Fibroblast of upper back skin (primary cell): ENCODE results near the gene TSPAN13.
A peak's percentile ranks its signal among the peaks of the same experiment; 100 is the strongest.
"Not testable (repeated sequence)": the region's sequence is repeated elsewhere in the genome, so short reads cannot be mapped to it uniquely, and the experiment has no call there.

ENCODE experiments used
- DNase-seq: peaks from one replicate; pipeline ENCODE4 v3.0.0-alpha.2; 2013

TSPAN13 gene

DNA sequence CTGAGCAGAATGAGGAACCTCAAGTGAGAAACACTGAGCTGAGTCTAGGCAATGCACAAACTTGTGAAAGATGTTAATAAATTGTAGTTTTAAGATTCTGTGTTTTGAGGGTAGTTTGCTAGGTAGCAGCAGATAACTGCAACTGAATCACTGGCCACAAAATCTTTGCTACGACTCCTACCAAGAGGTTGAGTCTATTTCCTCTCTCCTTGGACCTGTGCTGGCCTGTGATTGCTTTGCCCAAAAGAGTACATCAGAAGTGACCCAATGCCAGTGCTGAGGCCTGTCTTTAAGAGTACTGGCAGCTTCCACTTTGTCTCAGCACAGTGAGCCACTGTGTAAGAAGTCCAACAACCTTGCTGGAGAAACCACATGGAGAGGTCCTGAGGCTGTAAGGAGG, 11.9 kb upstream of the TSPAN13 start:
- DNase-seq: no peak

DNA sequence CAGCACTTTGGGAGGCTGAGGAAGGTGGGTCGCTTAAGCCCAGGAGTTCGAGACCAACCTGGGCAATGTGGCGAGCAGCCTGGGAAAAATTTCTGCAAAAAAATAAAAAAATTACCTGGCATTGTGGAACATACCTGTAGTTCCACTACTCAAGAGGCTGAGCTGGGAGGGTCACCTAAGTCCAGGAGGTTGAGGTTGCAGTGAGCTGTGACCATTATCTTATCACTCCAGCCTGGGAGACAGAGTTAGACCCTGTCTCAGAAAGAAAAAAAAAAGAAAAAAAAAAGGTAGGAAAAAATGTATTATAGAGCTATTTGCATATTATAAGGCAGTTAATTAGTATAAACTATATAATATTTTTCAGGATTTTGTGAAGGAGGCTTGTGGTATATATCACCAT, 11.0 kb upstream of the TSPAN13 start:
- no peak for DNase-seq

DNA sequence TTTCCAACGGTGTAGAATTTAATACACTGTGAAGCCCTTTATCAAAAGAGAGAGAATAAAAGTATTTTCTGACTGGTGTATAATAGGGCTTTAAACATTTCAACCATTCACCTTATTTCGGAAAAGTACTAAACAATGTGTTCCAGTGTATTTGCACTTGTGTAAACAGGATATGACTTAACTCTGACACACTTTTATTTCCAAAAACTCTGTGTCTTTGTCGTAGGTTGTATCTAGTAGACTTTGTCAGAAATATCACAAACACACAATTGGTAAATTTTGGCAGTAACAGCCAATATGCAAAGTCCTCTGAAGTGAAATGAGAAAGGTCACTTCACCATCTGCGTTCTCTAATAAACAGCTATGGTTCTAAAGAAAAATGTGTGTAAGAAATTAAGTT, 10.3 kb upstream of the TSPAN13 start:
- no peak for DNase-seq

DNA sequence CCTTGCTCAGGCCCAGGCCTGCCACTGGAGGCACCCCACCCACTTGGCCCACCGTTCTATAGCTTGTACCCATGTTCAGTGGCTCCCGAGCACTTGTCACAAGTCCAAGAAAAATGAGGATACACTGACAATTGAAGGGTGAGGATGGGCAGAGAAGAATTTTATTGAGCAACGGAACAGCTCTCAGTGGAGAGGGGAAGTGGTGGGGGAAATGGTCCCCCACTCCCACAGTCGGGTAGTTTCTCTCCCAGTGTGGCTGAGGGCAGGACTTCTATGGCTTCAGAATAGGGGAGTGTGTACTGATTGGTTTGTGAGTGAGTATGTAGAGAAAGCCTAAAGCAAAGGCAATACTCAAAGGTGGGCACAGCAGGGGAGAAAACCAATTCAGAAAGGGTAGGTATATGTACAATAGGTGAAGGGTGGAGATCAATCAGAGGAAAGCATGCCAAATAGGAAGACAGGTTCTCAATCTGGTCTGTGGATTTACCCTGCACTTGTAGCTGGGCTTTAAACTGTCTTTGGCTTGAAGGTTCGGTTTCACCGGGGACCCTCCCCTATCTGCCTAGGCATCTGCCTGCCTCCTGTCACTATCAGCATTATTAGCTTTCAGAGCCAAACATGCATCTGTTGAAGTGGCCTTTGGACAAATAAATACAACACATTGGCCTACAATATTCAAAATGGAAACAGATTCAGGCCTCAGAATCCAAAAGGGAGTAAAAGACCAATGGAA, 8.9 kb upstream of the TSPAN13 start:
- no peak for DNase-seq

DNA sequence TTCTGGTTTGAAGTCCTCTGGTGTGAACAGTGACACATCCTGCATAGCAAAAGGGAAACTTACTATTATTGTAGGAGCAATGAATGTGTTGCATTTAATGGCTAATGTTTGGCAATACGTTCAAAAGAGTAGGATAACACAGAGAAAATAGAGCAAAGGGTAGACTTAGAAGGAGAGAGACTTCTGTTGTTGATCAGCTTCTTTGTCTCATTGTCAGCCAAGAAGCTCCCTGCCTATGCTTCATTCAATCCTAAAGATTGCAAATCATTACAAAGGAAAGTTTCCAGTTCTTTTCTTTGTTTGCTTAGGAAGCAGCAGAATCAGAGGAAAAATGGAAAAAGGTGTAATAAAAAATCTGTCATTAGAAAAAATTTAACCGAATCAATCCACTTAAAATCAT, 7.9 kb upstream of the TSPAN13 start:
- DNase-seq: no peak

DNA sequence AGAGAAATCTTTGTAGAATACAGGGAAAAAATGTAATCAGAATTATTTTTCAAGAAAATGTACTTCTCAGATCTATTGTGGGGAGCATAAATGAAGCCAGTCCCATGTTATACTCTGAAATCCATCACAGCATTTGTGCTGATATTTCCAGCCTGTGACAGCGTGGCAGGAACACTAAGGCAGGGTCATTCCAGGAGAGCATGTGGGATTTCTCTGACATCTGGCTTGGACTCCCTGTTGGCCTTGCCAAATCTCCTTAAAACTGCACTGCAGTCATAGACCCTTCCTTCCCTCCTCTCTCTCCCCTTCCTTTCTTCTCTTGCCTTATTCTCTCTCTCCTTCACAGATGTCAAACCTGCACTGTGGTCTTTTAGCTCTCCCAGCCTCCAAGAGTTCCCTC, 6.5 kb upstream of the TSPAN13 start:
- DNase-seq: peak; percentile 31

DNA sequence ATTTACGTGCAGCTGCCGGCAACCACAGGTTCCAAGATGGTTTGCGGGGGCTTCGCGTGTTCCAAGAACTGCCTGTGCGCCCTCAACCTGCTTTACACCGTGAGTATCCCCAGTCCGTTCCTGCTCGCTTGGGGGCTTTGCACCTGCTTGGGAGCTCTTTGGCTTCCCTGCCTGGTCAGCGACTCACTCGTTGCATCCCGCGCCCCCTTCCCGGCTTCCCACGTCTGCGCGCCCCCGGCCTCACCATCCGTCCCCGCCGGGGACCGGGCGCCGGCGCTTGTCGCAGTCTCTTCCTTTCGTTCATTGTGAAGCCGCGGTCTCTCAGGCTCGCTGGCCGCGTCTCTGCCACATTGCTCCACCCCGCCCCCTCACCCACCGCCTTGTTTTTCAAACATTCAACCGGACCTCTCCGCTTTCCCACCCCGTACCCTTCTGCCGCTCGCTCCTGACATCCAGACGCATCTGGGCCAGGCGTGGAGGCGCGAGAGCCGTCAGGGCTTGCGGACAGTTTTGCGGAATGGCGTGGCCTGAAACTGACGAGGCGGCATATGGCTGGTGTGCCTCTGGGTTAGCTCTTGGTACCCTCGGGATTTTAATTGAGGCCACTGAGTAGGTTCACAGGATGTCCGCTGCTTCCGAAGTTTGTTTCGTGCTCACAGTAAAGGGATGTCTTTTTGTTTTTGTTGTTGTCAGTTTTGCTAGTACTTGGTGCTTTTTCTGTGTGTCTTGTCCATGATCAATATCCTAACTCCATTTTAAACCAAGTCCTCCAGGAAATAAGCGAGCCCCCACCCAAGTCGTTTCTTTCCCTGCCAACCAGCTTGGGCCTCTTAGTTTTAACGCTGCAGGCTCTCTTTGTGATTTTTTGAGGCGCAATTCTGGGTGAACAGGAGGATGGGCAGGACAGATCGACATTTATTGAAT, 639 bp downstream of the TSPAN13 start:
- DNase-seq: peak; percentile 26

DNA sequence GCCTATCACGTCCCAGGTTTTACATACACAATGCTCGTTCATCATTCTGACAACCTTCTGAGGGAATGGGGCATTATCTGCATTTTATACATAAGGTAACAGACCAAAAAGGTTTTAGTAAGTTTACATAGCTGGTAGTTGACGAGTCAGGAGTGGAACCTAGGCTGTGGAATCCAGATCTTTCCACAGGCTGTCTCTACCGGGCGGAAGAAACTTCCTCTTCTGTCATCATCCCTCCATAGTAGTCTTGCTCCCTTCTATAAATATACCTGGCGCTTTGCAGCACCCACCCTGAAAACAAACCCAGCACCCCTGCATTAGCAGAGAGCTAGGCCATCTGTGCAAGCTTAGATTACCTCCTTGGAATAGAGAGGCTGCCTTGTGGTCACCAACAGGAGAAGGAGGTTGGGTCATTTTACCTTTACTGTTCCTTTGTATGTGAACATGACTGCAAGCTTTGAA, 1.3 kb downstream of the TSPAN13 start:
- DNase-seq: no peak

DNA sequence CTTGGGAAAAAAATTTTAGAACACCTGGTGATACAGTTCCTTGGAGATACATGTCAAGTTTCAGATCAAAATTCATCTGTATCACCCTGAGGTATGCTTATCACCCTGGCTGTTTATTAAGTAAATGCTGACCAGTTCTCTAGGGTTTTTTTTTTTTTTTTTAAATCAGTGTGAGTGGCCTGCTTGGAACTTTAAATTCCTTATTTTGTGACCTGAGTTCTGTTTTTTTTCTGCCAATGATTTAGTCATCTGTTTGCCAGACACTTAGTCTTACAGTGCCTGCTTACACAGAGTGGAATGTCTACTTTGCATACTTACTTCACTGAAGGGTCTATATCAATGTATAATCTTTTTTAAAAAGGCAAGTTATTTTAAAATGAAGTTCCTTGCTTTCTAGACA, 1.8 kb downstream of the TSPAN13 start:
- peak; percentile 22 for DNase-seq

DNA sequence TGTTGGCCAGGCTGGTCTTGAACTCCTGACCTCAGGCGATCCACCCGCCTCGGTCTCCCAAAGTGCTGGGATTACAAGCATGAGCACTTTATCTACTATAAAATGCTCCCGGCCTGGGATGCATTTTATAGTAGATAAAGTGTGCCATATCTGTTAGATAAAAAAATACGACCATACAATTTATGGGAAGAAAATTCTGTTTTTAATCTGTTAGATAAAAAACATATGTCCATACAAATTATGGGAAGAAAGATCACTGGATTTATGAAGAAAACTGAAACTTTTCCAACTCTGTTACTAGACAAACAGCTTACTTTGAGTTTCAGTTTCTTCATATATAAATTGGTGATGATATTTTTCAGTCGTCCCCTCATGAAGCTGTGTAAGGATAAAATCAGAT, 4.5 kb downstream of the TSPAN13 start:
- DNase-seq: no peak

DNA sequence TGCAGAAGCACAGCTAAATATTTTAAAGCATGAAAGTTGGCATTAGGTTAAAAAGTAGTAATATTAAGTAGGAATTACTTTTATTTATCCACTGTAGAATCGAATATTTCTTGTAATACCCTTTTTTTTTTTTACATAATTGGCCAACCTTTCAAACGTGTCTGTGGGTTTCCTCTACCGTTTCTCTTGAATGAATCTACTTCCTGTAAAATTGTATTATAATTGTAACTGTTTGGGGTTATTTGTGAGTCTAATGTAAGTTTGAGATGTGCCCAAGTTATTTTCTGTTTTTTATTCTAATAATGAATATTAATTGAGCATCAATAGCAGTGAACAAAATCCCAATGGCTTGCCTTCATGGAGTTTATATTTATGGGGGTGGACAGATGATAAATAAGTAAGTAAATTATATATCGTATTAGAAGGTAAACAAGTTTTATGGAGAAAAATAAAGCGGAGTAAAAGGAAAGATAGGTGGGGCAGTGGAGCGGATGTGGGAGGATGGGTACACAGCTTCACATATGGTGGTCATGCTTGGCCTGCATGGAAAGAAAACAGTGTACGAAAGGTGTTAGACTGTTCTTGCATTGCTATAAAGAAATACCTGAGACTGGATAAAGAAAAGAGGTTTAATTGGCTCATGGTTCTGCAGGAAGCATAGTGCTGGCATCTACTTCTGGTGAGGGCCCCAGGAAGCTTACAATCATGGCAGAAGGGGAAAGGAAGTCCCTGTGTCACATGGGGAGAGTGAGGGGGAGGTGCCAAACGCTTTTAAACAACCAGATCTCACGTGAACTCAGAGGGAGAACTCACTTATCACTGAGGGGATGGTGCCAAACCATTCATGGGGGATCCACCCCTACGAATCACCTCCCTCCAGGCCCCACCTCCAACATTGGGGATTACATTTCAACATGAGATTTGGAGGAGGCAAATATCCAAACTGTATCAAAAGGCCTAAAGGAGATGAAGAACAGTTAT, 5.4 kb downstream of the TSPAN13 start:
- DNase-seq: no peak

DNA sequence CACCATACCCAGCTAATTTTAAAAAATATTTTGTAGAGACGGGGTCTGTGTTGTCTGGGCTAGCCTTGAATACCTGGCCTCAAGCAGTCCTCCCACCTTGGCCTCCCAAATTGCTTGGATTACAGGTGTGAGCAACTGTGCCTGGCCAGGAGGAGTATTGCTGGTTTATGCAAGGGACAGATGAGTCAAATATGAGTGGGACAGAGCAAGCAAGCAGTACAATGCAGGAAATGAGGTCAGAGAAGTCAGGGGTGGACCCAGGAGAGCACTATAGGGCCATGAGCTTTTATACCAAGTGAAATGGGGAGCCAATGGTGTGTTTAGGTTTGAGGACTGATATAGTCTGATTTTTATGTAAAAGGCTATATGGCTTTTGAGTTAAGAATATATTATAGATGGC, 6.3 kb downstream of the TSPAN13 start:
- no peak for DNase-seq

DNA sequence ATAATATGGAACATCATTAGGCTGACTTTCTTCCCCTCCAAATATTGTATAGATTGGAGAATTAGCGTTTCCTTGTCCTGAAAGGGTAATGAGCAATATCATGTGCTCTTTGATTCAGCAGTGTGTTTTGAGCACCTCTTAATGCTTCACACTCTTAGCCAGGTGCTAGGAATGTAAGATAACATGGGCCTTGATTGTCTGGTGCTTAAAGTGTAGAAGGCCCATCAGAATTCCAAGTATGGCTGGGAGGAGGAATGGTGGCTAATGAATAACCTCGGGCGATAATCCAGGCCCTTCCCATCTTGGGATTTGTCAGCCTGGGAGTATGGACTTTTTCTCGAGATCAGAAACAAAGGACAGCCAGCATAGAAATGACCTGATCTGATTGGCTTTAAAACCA, 8.6 kb downstream of the TSPAN13 start:
- DNase-seq: no peak

DNA sequence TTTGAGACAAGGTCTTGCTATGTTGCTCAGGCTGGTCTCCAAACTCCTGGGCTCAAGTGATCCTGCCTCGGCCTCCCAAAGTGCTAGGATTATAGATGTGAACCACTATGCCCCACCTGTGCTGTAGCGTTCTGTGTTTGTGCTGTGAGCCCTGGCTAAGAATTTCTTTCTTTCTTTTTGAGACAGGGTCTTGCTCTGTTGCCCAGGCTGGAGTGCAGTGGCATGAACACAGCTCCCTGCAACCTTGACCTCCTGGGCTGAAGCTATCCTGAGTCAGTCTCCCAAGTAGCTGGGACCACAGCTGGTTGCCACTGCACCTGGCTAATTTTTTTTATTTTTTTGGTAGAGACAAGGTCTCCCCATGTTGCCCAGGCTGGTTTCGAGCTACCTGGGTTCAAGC, 11.4 kb downstream of the TSPAN13 start:
- DNase-seq: no peak

DNA sequence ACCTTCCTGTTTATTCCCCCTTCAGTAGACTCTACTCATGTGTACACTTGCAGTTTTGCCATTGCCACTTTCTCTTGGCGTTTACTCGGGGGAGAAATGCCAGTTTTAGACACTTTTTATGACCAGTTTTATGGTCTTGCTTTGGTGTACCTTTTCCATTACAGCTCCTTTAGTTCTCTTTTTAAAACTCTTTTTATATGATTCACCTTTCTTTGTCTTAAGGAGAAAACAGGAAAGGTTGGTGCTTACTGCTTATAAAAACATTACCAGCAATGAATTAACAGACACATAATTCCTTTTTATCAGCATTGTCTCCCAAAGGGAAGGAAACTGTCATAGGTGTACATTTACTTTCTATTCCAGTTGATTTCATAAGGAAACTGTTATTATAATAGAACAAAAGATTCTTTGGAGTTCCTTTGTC, 11.9 kb downstream of the TSPAN13 start:
- DNase-seq: no peak

DNA sequence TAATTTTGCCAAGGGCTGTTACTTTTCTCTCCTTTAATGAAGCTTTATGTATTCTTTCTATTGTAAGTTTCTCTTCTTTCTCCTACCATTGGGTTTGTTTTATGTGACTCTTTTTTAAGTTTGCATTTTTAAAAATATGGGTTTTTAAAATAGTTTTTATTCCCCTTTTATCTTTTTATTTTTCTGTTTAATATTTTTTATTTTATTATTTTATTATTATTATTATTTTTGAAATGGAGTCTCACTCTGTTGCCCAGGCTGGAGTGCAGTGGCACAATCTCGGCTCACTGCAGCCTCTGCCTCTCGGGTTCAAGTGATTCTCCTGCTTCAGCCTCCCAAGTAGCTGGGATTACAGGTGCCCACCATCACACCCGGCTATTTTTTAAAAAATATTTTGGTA, 16.4 kb downstream of the TSPAN13 start:
- not testable (repeated sequence) for DNase-seq

DNA sequence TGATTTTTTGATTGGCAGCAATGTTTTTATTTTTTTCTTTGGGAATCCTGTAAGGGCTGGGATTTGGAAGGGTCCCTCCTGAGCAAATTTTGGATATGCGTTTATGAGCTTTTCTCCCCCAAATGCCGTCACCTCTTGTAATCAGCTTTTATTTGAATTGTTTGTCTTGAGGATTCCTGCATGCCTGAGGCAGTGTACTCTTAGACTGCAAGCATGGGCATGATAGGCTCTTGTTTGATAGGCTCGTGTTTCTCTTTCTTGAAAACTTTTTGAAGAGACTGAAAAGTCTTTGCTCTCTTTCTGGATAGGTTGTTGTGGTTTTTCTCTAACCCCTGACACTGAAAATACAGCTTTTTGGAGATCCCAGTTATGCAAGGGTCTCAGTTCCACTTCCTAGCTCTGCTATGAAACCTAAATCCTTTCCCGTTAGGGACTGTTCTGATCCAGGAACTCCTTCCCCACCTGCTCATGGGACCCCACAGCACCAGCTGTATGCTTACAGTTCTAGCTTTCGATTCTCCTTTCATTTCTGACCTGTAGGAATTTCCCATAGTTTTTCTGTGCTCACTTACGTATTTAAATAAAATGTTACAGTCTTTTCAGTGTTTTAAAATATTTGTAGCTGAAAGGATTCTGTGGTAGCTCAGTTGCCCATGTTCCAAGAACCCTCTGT, 17.2 kb downstream of the TSPAN13 start:
- DNase-seq: no peak

DNA sequence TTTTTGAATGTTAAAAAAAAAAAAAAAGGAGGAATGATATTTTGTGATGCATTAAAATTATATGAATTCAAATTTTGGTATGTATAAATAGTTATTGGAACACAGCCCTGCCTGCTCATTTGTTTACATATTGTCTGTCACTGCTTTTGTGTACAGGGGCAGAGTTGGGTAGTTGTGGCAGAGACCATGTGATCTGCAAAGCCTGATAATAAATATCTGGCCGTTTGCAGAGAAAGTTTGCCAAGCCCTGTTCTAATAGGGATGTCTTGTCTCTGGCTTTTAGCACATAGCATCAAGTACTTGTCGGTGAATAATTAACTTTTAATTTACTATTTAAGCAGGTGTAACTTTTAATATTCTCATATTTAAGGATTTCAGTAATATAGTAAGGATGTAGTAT, 19.8 kb downstream of the TSPAN13 start:
- DNase-seq: no peak

DNA sequence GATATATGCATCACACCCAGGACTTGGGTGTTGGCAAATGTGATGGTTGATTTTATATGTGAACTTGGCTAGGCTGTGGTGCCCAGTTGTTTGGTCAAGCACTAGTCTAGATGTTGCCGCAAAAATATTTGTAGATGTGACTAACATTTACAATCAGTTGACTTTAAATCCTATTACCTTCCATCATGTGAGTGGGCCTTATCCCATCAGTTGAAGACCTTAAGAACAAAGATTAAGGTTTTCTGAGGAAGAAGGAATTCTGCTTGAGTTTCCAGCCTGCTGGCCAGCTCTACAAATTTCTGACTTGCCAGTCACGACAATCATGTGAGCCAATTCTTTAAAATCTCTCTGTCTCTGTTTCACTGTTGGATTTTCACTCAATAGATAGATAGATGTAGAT, 20.3 kb downstream of the TSPAN13 start:
- DNase-seq: no peak

DNA sequence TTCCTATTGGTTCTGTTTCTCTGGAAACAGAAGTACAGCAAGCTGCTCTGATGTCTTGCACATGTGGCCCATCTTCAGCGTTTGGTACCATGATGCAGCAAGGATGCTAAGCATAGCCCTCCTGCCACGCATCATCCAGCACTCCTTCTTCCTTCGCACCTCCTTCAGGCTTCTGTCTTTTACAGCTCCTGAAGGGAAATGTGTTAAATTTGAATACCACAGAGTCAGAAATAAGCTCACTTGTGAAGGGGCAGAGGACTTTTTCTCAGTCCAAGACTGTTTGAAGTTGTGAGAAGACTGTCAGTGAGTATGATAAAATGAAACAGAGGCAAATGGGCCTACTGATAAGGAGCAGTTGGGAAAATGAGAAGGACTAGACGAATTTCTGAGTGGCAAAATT, 20.7 kb downstream of the TSPAN13 start:
- no peak for DNase-seq

DNA sequence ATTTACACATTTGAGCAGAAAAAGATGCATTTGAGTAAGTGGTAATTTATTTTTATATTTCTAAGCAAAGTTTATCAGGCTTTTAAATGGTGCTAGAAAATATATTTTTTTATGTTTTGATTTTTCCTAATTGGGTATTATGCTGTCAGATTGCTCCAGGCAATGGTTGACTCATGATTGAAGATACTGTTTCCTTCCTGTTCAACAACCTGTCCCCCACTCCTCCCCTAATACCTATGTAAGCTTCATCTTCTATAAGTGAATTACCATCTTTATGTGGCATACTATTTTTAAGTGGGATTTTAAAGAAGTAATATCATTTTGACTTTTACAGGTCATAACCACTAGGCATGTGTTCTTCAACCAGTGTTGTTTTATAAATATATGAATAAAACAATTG, 21.4 kb downstream of the TSPAN13 start:
- no peak for DNase-seq

DNA sequence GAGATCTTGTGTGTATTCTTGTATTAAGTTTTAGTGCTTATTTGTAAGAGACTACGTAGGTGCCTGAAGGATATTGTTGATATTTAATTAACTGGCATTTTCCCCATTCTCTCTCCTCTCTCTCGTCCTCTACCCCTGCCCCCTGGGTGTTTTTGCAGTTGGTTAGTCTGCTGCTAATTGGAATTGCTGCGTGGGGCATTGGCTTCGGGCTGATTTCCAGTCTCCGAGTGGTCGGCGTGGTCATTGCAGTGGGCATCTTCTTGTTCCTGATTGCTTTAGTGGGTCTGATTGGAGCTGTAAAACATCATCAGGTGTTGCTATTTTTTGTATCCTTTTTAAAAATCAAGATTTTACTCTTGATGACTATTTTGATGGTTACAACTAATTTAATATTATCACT, 22.5 kb downstream of the TSPAN13 start:
- no peak for DNase-seq
